Spleen (tissue), 3 donors: ENCODE measurements around the gene RNF166.

Experiments
- POLR2A ChIP-seq, 3 donors: fragments of 450-650 bp; IDR thresholded peaks; one replicate each; pipeline ENCODE4 v1.5.1; 2017; ENCODE audit warnings: antibody characterized with exemption in 3 of 3, mild to moderate bottlenecking in 1 of 3
- POLR2AphosphoS5 ChIP-seq, 3 donors: sonication (generic); formaldehyde crosslinking; IDR thresholded peaks; one replicate each; pipeline ENCODE4 v1.5.1; 2017; ENCODE audit warnings: antibody characterized with exemption in 3 of 3

DNA sequence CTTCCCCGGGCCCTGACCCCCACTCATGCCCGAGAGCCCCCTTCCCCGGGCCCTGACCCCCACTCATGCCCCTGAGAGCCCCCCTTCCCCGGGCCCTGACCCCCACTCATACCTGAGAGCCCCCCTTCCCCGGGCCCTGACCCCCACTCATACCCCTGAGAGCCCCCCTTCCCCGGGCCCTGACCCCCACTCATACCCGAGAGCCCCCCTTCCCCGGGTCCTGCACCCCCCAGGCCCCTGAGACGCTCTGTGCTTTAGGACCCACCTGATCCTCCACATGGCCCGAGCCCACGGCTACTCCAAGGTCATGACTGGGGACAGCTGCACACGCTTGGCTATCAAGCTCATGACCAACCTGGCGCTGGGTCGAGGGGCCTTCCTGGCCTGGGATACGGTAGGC lies 6.8 kb upstream of the RNF166 start:
- no peak for TF ChIP-seq POLR2AphosphoS5 (IDR thresholded peaks at IDR 0.05)
- no peak for TF ChIP-seq POLR2A (IDR thresholded peaks at IDR 0.05)
